IMR-90 (cell line): ENCODE data around the gene AOC2. TPM values are rescaled to one million over a fixed set of nuclear protein-coding genes. Genes with fewer than 3 reads are reported as not detected.

Source experiments
- ATAC-seq: fragments of 200-7000 bp; cut with Tn5 transposase; 2 replicates; pipeline ENCODE4 v1.9.1; 2020; ENCODE audit warnings: low read depth, mild to moderate bottlenecking, moderate library complexity
- BruUV-seq: library from RNA; stranded (reverse); fragments of 400-500 nt; replicated peaks from 2 replicates; lab custom pipeline; 2021; lab: Mats Ljungman, UMichigan
- CTCF ChIA-PET: fragments of 300-600 bp; formaldehyde crosslinking; extraction: SDS; loops from one replicate; lab custom pipeline; 2021; ENCODE audit warnings: antibody characterized with exemption; lab: Yijun Ruan, JAX
- POLR2A ChIA-PET: fragments of 300-600 bp; sonication (Branson Sonifier 250); formaldehyde crosslinking; loops from one replicate; lab custom pipeline; 2022; ENCODE audit warnings: antibody characterized with exemption; ENCODE audit not compliant: unreplicated experiment; lab: Charles Lee
- DNase-seq: peaks from one replicate; pipeline ENCODE4 v3.0.0; 2013
- H2AFZ ChIP-seq: replicated peaks from 2 replicates; pipeline ENCODE3; 2013; ENCODE audit warnings: low read length, mild to moderate bottlenecking; ENCODE audit not compliant: poor library complexity
- H2AK5ac ChIP-seq: 2 replicates; pipeline ENCODE4 v1.6.1; 2013; ENCODE audit warnings: low read depth, low read length, inconsistent platforms
- H2AK9ac ChIP-seq: replicated peaks from 2 replicates; pipeline ENCODE3; 2013; ENCODE audit warnings: mild to moderate bottlenecking, low read depth, low read length, moderate library complexity; ENCODE audit not compliant: poor library complexity
- H2BK120ac ChIP-seq: 2 replicates; pipeline ENCODE4 v1.6.1; 2013; ENCODE audit warnings: low read depth, low read length, inconsistent platforms
- H2BK15ac ChIP-seq: 3 replicates; pipeline ENCODE4 v1.6.1; 2013; ENCODE audit warnings: low read depth, low read length, inconsistent platforms
- H2BK20ac ChIP-seq: 2 replicates; pipeline ENCODE4 v1.6.1; 2013; ENCODE audit warnings: low read depth, mild to moderate bottlenecking, inconsistent platforms, low read length, moderate library complexity
- H2BK5ac ChIP-seq: 2 replicates; pipeline ENCODE4 v1.6.1; 2013; ENCODE audit warnings: mild to moderate bottlenecking, low read depth, low read length, inconsistent platforms; ENCODE audit not compliant: poor library complexity, severe bottlenecking
- H3K14ac ChIP-seq: replicated peaks from 2 replicates; pipeline ENCODE4 v1.6.1; 2013; ENCODE audit warnings: low read depth, low read length, inconsistent platforms
- H3K18ac ChIP-seq: 2 replicates; pipeline ENCODE4 v1.6.1; 2013; ENCODE audit warnings: low read depth, low read length, control low read depth
- H3K23ac ChIP-seq: 2 replicates; pipeline ENCODE4 v1.6.1; 2013; ENCODE audit warnings: low read depth, low read length, inconsistent platforms
- H3K27ac ChIP-seq: 2 replicates; pipeline ENCODE4 v1.5.1; 2013; ENCODE audit warnings: mild to moderate bottlenecking, control low read depth, low read length; ENCODE audit not compliant: insufficient read depth
- H3K27me3 ChIP-seq: 2 replicates; pipeline ENCODE4 v1.6.1; 2013; ENCODE audit warnings: low read length; ENCODE audit not compliant: control insufficient read depth, insufficient read depth
- H3K36me3 ChIP-seq: 2 replicates; pipeline ENCODE4 v1.6.1; 2013; ENCODE audit warnings: low read length, mixed read lengths; ENCODE audit not compliant: control insufficient read depth, insufficient read depth
- H3K4ac ChIP-seq: 2 replicates; pipeline ENCODE4 v1.6.1; 2013; ENCODE audit warnings: low read depth, low read length, inconsistent platforms
- H3K4me1 ChIP-seq: 2 replicates; pipeline ENCODE4 v1.6.1; 2013; ENCODE audit warnings: low read length, mixed read lengths; ENCODE audit not compliant: control insufficient read depth, insufficient read depth
- H3K4me2 ChIP-seq: 2 replicates; pipeline ENCODE4 v1.6.1; 2013; ENCODE audit warnings: low read depth, mild to moderate bottlenecking, control low read depth, low read length, moderate library complexity
- H3K4me3 ChIP-seq: 2 replicates; pipeline ENCODE4 v1.5.1; 2013; ENCODE audit warnings: low read depth, mild to moderate bottlenecking, control low read depth, low read length, moderate library complexity; ENCODE audit not compliant: insufficient read depth
- H3K56ac ChIP-seq: 2 replicates; pipeline ENCODE4 v1.6.1; 2013; ENCODE audit warnings: low read length, inconsistent platforms; ENCODE audit not compliant: insufficient read depth; ENCODE audit errors: extremely low read depth
- H3K79me1 ChIP-seq, 2 experiments: 2 replicates each; pipeline ENCODE4 v1.6.1; 2013; ENCODE audit warnings: low read length in 2 of 2, inconsistent platforms in 1 of 2, low read depth in 1 of 2
- H3K9ac ChIP-seq: 2 replicates; pipeline ENCODE4 v1.6.1; 2013; ENCODE audit warnings: low read depth, low read length, control low read depth
- H3K9me1 ChIP-seq: 2 replicates; pipeline ENCODE4 v1.6.1; 2013; ENCODE audit warnings: low read length, inconsistent platforms; ENCODE audit not compliant: insufficient read depth
- H3K9me3 ChIP-seq: 2 replicates; pipeline ENCODE4 v1.6.1; 2013; ENCODE audit warnings: low read length; ENCODE audit not compliant: control insufficient read depth, insufficient read depth
- H4K20me1 ChIP-seq: 2 replicates; pipeline ENCODE4 v1.6.1; 2013; ENCODE audit warnings: low read length, inconsistent platforms; ENCODE audit not compliant: insufficient read depth
- H4K5ac ChIP-seq: 2 replicates; pipeline ENCODE4 v1.6.1; 2013; ENCODE audit warnings: mild to moderate bottlenecking, low read depth, low read length, control low read depth
- H4K8ac ChIP-seq, 2 experiments: 2 replicates each; pipeline ENCODE4 v1.6.1; 2013; ENCODE audit warnings: low read depth in 2 of 2, low read length in 2 of 2, control low read depth in 1 of 2, inconsistent platforms in 1 of 2
- H4K91ac ChIP-seq: 2 replicates; pipeline ENCODE4 v1.6.1; 2013; ENCODE audit warnings: low read depth, low read length, inconsistent platforms; ENCODE audit not compliant: insufficient read depth
- CEBPB ChIP-seq: IDR thresholded peaks from 2 replicates; pipeline ENCODE4 v1.6.1; 2012; ENCODE audit warnings: low read depth, low read length, improper control_type of control experiment
- MXI1 ChIP-seq: IDR thresholded peaks from 2 replicates; pipeline ENCODE4 v1.6.1; 2012; ENCODE audit warnings: low read depth, mild to moderate bottlenecking, low read length, moderate library complexity, borderline replicate concordance
- WGBS, 2 experiments: methylation state at CpG; one replicate each; pipeline versions ENCODE4 v1.1.5 to v1.1.7; 2013; ENCODE audit warnings: missing lambda C conversion rate in 2 of 2; ENCODE audit not compliant: insufficient read length in 1 of 2; ENCODE audit errors: extremely low coverage in 2 of 2; 5-methylcytosine and 5-hydroxymethylcytosine counted together
- dilution Hi-C: fragments of 300-500 bp; cut with HindIII; formaldehyde crosslinking; loops from one replicate; pipeline ENCODE4 v1.14.3; 2018; ENCODE audit warnings: low sequenced_read_pairs; ENCODE audit not compliant: unreplicated experiment
- in situ Hi-C: fragments of 300-500 bp; cut with MboI; formaldehyde crosslinking; loops from 3 replicates; pipeline ENCODE4 v1.14.3; 2019; ENCODE audit warnings: low sequenced_read_pairs, inconsistent platforms, mixed read lengths
- intact Hi-C: fragments of 100-400 bp; cut with micrococcal nuclease; formaldehyde crosslinking; loops from 2 replicates; pipeline ENCODE4 v1.10.0; 2022
- polyA plus RNA-seq, 3 experiments: library from polyadenylated mRNA; depleted of rRNA; stranded (reverse); fragments of >200 nt; gene quantifications; 2 replicates each; pipeline ENCODE4 v1.2.3, GENCODE V29; 2012; ENCODE audit warnings: low replicate concordance in 1 of 3
- total RNA-seq: library from RNA; depleted of rRNA; stranded (reverse); fragments of >200 nt; gene quantifications from 2 replicates; pipeline ENCODE4 v1.2.3, GENCODE V29; 2012

AOC2 gene
- total and polyA plus RNA-seq, 2 of the 4 experiments (the other 2 are of a cell fraction), result 0.36 to 0.41 TPM

DNA sequence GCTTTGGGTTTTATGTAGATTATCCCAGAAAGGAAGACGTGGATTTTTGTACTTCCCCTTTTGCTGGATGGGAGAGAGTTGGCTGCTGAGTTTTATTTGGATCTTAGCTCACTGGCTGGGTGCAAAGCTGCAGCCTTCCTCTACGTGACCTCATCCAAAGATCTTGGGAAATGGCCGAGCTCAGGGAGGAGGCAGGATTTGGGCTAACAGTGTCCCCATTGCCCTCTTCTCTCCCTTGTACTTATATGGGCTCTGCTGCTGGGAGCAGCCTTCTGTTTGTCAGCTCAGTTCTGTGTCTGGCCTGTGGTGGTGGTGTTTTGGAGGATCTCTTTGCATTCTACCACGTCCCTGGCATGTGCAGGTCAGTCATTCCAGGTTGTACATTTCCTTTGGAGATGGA is 8.6 kb downstream of the AOC2 start:
- no peaks in the 10 kb centered on the region for H3K79me1 ChIP-seq
- intact Hi-C loops (no loop called here), in situ Hi-C loops (no loop called here), dilution Hi-C loops (no loop called here)
- BruUV-seq, result no TSS peak
- H2AK9ac ChIP-seq, result no peak overlapping the region
- H2BK15ac ChIP-seq, result no peak overlapping the region
- no peak for DNase-seq
- 0 out of 2 replicates have a peak, but pooled peaks cover 6% of the 10 kb centered on the region for H3K9me1 ChIP-seq
- no peak overlapping the region for H3K4ac ChIP-seq
- H3K27ac ChIP-seq, result no peak overlapping the region
- no peak overlapping the region for H3K14ac ChIP-seq
- H3K18ac ChIP-seq, result no peak overlapping the region
- H2AK5ac ChIP-seq, result no peak overlapping the region
- H2BK5ac ChIP-seq, result no peak overlapping the region
- H3K9ac ChIP-seq, result no peak overlapping the region
- TF ChIP-seq MXI1 (no peak), CEBPB (no peak)
- peaks cover 4% of the 10 kb centered on the region; the same call in 1 of the 2 replicates for H3K4me1 ChIP-seq
- ChIA-PET POLR2A (no interaction called here), CTCF (interaction anchor here (0.9 kb wide), 1 partner anchor 76 kb away, joined by 4 read pairs; no protein-coding TSS in a partner anchor)
- H2BK120ac ChIP-seq, result no peak overlapping the region
- no peak overlapping the region for H3K4me3 ChIP-seq
- H2BK20ac ChIP-seq, result no peak overlapping the region
- no peak overlapping the region for H4K5ac ChIP-seq
- H4K8ac ChIP-seq, result no peak overlapping the region
- H3K36me3 ChIP-seq, result no peaks in the 10 kb centered on the region
- H3K56ac ChIP-seq, result no peak overlapping the region
- H3K9me3 ChIP-seq, result no peaks in the 10 kb centered on the region
- no peak overlapping the region for H4K91ac ChIP-seq
- no peaks in the 10 kb centered on the region for H4K20me1 ChIP-seq
- H2AFZ ChIP-seq, result no peak overlapping the region
- no CpG with 5 or more reads among the region's 4 CpGs for WGBS, 2 experiments
- ATAC-seq, result no peak
- H3K23ac ChIP-seq, result no peak overlapping the region
- no peak overlapping the region for H3K4me2 ChIP-seq
- H3K27me3 ChIP-seq, result peaks cover 21% of the 10 kb centered on the region
